Activated B cell treated with CpG ODN at 0.5 μM for 24 hours (primary cell): ENCODE data around the gene NCKAP1. TPM values are rescaled to one million over a fixed set of nuclear protein-coding genes. Genes with fewer than 3 reads are reported as not detected.
"Not testable (repeated sequence)": the region's sequence is repeated elsewhere in the genome, so short reads cannot be mapped to it uniquely, and the experiment has no call there.

ENCODE experiments used
- ATAC-seq: fragments of 200-7000 bp; cut with Tn5 transposase; one replicate; pipeline ENCODE4 v1.10.0; 2021; ENCODE audit warnings: low read depth, mild to moderate bottlenecking, moderate library complexity
- CTCF ChIA-PET: fragments of 350-600 bp; sonication (Branson Sonifier 250); formaldehyde crosslinking; loops from one replicate; lab custom pipeline; 2021; ENCODE audit warnings: antibody characterized with exemption; lab: Charles Lee
- POLR2A ChIA-PET: fragments of 350-600 bp; sonication (Branson Sonifier 250); formaldehyde crosslinking; loops from one replicate; lab custom pipeline; 2021; ENCODE audit warnings: antibody characterized with exemption; lab: Charles Lee
- DNase-seq: peaks from one replicate; pipeline ENCODE4 v3.0.0; 2022
- H3K27ac Mint-ChIP-seq: one replicate; pipeline ENCODE4 v1.8.0; 2020; ENCODE audit warnings: mixed read lengths
- H3K27me3 Mint-ChIP-seq: one replicate; pipeline ENCODE4 v1.8.0; 2021; ENCODE audit warnings: mixed read lengths
- H3K36me3 Mint-ChIP-seq: one replicate; pipeline ENCODE4 v1.8.0; 2021; ENCODE audit warnings: low read depth, mixed read lengths
- H3K4me1 Mint-ChIP-seq: one replicate; pipeline ENCODE4 v1.8.0; 2021; ENCODE audit warnings: mixed read lengths
- H3K4me3 Mint-ChIP-seq: one replicate; pipeline ENCODE4 v1.8.0; 2020; ENCODE audit warnings: mild to moderate bottlenecking, mixed read lengths
- H3K9me3 Mint-ChIP-seq: one replicate; pipeline ENCODE4 v1.8.0; 2020; ENCODE audit warnings: mixed read lengths
- CTCF ChIP-seq: fragments of 200-600 bp; IDR thresholded peaks from one replicate; pipeline ENCODE4 v1.8.0; 2022; ENCODE audit warnings: antibody characterized with exemption, mild to moderate bottlenecking
- intact Hi-C: fragments of 100-400 bp; cut with micrococcal nuclease; formaldehyde crosslinking; loops from one replicate; pipeline ENCODE4 v1.15.1; 2024
- total RNA-seq: library from RNA; stranded (reverse); gene quantifications from 2 replicates; pipeline ENCODE4 v1.2.3, GENCODE V29; 2022

Gene NCKAP1
- total RNA-seq, 1 donor from 2014 or later = not detected

DNA sequence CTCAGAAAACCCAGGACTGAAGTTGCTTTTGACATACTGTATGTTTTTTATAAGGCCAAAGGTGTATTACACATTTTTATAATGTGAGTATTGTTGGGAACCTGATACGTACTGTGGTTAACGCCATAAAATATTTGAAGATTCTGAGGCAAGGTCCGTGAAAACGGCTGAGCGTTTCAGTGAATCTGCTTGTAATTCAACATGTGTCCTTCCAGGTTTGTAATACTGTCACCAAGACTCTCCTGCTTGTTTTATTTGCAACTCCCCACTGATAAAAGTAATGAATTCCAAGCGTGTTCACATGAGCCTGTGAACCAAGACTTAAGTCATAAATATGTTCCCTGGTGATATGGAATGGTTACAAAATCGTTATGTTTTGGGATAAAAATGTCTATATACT lies 148.0 kb downstream of the NCKAP1 start:
- POLR2A ChIA-PET = no interaction called here
- intact Hi-C loops = no loop called here

DNA sequence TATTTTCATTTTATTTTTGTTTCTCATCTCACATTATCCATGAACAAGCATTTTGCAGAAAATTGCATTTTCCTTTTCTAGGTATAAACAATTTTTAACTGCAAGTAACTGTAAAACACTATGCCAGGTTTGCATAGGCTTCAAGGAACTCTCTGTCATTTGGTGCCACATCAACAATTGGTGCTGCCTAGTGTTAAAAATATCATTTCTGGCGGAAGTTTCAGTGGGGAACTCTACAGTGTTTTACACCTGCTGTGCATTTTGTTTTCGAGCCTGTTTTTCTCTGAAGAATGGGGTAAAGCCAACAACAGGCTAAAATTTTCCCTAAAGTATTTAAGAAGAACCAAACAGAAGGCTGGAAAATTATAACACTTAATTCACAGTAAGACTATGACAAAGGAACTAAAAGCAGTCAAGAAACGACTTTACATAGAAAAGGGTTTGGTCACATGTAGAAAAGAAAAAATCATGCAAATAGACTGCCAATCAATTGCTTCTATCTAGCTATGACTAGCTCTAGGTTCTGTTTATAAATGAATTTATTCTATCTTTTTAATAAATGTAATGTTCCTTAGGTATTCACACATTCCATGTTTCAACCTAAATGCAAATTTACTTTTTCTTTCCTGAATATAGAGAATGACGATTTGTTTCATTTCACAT lies 150.4 kb downstream of the NCKAP1 start:
- H3K36me3 Mint-ChIP-seq = no peaks in the 10 kb centered on the region
- ATAC-seq (no peak), DNase-seq (no peak)
- no peak overlapping the region for H3K4me3 Mint-ChIP-seq
- POLR2A ChIA-PET = no interaction called here
- no peaks in the 10 kb centered on the region for H3K27me3 Mint-ChIP-seq
- H3K9me3 Mint-ChIP-seq = no peaks in the 10 kb centered on the region
- intact Hi-C loops = no loop called here
- H3K27ac Mint-ChIP-seq = no peak overlapping the region
- CTCF ChIA-PET = no interaction called here
- no peak for TF ChIP-seq CTCF
- H3K4me1 Mint-ChIP-seq = no peaks in the 10 kb centered on the region

More for the DNA sequence above, 148.0 kb downstream of the NCKAP1 start:
- H3K27me3 Mint-ChIP-seq = no peaks in the 10 kb centered on the region
- H3K4me1 Mint-ChIP-seq = no peaks in the 10 kb centered on the region
- ATAC-seq (no peak), DNase-seq (no peak)
- H3K27ac Mint-ChIP-seq = no peak overlapping the region
- no peak for TF ChIP-seq CTCF
- H3K36me3 Mint-ChIP-seq = no peaks in the 10 kb centered on the region
- CTCF ChIA-PET = no interaction called here
- H3K4me3 Mint-ChIP-seq = no peak overlapping the region
- no peaks in the 10 kb centered on the region for H3K9me3 Mint-ChIP-seq

DNA sequence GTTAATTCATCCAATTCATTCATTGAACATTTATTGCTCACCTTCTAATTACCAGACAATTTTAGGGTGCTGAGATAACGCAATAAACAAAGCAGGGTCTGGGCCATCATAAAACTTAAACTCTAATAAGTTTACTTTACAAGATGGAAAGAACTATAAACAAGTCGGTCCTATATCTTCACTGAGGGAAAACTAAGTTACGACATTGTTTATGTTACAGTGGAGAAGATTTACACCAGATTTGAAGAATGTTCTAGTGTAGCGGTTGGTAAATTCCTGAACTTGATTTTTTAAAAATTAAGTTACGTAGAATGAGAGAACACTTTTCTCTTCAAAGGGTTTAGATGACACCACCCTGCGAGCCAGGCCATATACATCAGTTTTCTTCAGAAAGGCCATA lies 151.2 kb downstream of the NCKAP1 start:
- ATAC-seq = no peak
- H3K36me3 Mint-ChIP-seq = no peaks in the 10 kb centered on the region

GRCh38 chr2:182885771-182886170 lies 152.5 kb downstream of the NCKAP1 start:
- TF ChIP-seq CTCF = no peak
- DNase-seq = no peak
- Mint-ChIP-seq H3K27me3 (no peaks in the 10 kb centered on the region), H3K36me3 (no peaks in the 10 kb centered on the region), H3K4me3 (no peak overlapping the region), H3K4me1 (no peaks in the 10 kb centered on the region), H3K9me3 (no peaks in the 10 kb centered on the region), H3K27ac (no peak overlapping the region)
- intact Hi-C loops = no loop called here
- POLR2A ChIA-PET = no interaction called here
- CTCF ChIA-PET = no interaction called here
- ATAC-seq = no peak

More for the DNA sequence above, 151.2 kb downstream of the NCKAP1 start:
- intact Hi-C loops = no loop called here
- DNase-seq = no peak
- ChIA-PET POLR2A (no interaction called here), CTCF (no interaction called here)
- no peak for TF ChIP-seq CTCF
- Mint-ChIP-seq H3K4me1 (no peaks in the 10 kb centered on the region), H3K9me3 (no peaks in the 10 kb centered on the region), H3K27ac (no peak overlapping the region), H3K27me3 (no peaks in the 10 kb centered on the region), H3K4me3 (no peak overlapping the region)

DNA sequence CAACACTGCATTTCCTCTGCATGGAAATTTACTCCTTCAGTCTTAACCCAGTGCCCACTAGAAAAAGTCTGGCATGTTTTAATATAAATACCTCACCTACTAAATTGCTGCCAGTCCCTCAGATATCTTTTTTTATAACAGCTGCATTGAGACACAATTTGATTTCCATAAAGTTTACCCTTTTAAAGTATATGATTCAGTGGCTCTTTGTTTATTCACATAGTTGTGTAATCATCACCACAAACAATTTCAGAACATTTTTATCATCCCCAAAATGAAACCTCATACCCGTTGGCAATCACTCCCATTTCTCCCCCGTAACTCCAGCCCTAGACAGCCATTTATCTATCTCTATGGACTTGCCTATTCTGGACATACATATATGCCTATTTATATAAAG lies 154.8 kb downstream of the NCKAP1 start:
- intact Hi-C loops = no loop called here
- ATAC-seq (no peak), DNase-seq (no peak)
- POLR2A ChIA-PET = no interaction called here
- no peak overlapping the region for H3K4me3 Mint-ChIP-seq
- no peak for TF ChIP-seq CTCF
- H3K36me3 Mint-ChIP-seq = no peaks in the 10 kb centered on the region
- H3K9me3 Mint-ChIP-seq = peaks cover 9% of the 10 kb centered on the region
- H3K27me3 Mint-ChIP-seq = no peaks in the 10 kb centered on the region
- CTCF ChIA-PET = no interaction called here
- no peak overlapping the region for H3K27ac Mint-ChIP-seq
- no peaks in the 10 kb centered on the region for H3K4me1 Mint-ChIP-seq

DNA sequence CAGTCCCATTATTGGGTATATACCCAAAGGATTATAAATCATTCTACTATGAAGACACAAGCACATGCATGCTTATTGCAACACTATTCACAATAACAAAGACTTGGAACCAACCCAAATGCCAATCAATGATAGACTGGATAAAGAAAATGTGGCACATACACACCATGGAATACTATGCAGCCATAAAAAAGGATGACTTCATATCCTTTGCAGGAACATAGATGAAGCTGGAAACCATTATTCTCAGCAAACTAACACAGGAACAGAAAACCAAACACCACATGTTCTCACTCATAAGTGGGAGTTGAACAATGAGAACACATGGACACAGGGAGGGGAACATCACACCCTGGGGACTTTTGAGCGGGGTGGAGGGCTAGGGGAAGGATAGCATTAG lies 158.2 kb downstream of the NCKAP1 start:
- CTCF ChIA-PET, H3K27ac Mint-ChIP-seq, POLR2A ChIA-PET, intact Hi-C loops, H3K36me3 Mint-ChIP-seq, H3K4me3 Mint-ChIP-seq, H3K27me3 Mint-ChIP-seq, DNase-seq, ATAC-seq, H3K4me1 Mint-ChIP-seq: not testable (repeated sequence)
- peaks cover 14% of the 10 kb centered on the region for H3K9me3 Mint-ChIP-seq

GRCh38 chr2:182876653-182877052 lies 161.6 kb downstream of the NCKAP1 start:
- intact Hi-C loops, DNase-seq, ATAC-seq, POLR2A ChIA-PET, H3K4me1 Mint-ChIP-seq, H3K36me3 Mint-ChIP-seq, H3K4me3 Mint-ChIP-seq, H3K27ac Mint-ChIP-seq, H3K27me3 Mint-ChIP-seq, CTCF ChIA-PET: not testable (repeated sequence)
- H3K9me3 Mint-ChIP-seq = peaks cover 17% of the 10 kb centered on the region
